Naive thymus-derived CD4-positive, alpha-beta T cell (primary cell): ENCODE results near the gene PDE4D. TPM values are rescaled to one million over a fixed set of nuclear protein-coding genes. Genes with fewer than 3 reads are reported as not detected.

Source experiments
- ATAC-seq: fragments of 150-1000 bp; cut with Tn5 transposase; 2 replicates; pipeline ENCODE4 v1.10.0; 2021; ENCODE audit warnings: mild to moderate bottlenecking, moderate library complexity
- CTCF ChIA-PET: fragments of 350-600 bp; sonication (Branson Sonifier 250); formaldehyde crosslinking; loops from one replicate; lab custom pipeline; 2021; ENCODE audit warnings: antibody characterized with exemption; lab: Charles Lee
- POLR2A ChIA-PET: fragments of 350-600 bp; sonication (Branson Sonifier 250); formaldehyde crosslinking; loops from one replicate; lab custom pipeline; 2021; ENCODE audit warnings: antibody characterized with exemption, inconsistent platforms; lab: Charles Lee
- DNase-seq, 9 donors: peaks; one replicate each; pipeline versions ENCODE4 v3.0.0 to v3.0.0-alpha.2; 2020 to 2022; ENCODE audit warnings: mixed read lengths in 1 of 9
- H3K27ac ChIP-seq: one replicate; pipeline ENCODE4 v1.7.0; 2013; ENCODE audit warnings: mild to moderate bottlenecking, low read depth, low read length, moderate library complexity
- H3K27me3 ChIP-seq, 2 donors: one replicate each; pipeline ENCODE4 v1.7.0; 2013; ENCODE audit warnings: low read length in 2 of 2, mild to moderate bottlenecking in 2 of 2, moderate library complexity in 2 of 2; ENCODE audit not compliant: control insufficient read depth in 2 of 2, insufficient read depth in 2 of 2
- H3K36me3 ChIP-seq, 3 experiments: 1 replicate in 2 of 3; 2 replicates in 1 of 3; pipeline ENCODE4 v1.7.0; 2013; ENCODE audit warnings: low read length in 3 of 3, mild to moderate bottlenecking in 3 of 3, moderate library complexity in 1 of 3; ENCODE audit not compliant: insufficient read depth in 3 of 3, control insufficient read depth in 2 of 3
- H3K4me1 ChIP-seq, 2 donors: one replicate each; pipeline ENCODE4 v1.7.0; 2013; ENCODE audit warnings: low read length in 2 of 2, mild to moderate bottlenecking in 2 of 2, moderate library complexity in 1 of 2; ENCODE audit not compliant: control insufficient read depth in 2 of 2, insufficient read depth in 2 of 2
- H3K4me3 ChIP-seq: 2 replicates; pipeline ENCODE4 v1.7.0; 2013; ENCODE audit warnings: mild to moderate bottlenecking, low read length
- H3K9me3 ChIP-seq, 3 experiments: 1 replicate in 2 of 3; 2 replicates in 1 of 3; pipeline ENCODE4 v1.7.0; 2013; ENCODE audit warnings: low read length in 3 of 3; ENCODE audit not compliant: control insufficient read depth in 2 of 3
- H3K27ac Mint-ChIP-seq, 9 donors: one replicate each; pipeline ENCODE4 v1.8.0; 2020 to 2022; ENCODE audit warnings: mixed read lengths in 9 of 9, mild to moderate bottlenecking in 8 of 9, moderate library complexity in 5 of 9, inconsistent platforms in 2 of 9
- H3K27me3 Mint-ChIP-seq, 5 donors: one replicate each; pipeline ENCODE4 v1.8.0; 2021 to 2022; ENCODE audit warnings: mixed read lengths in 5 of 5, mild to moderate bottlenecking in 1 of 5
- H3K36me3 Mint-ChIP-seq, 5 donors: one replicate each; pipeline ENCODE4 v1.8.0; 2020 to 2022; ENCODE audit warnings: mixed read lengths in 5 of 5, mild to moderate bottlenecking in 3 of 5, inconsistent platforms in 1 of 5
- H3K4me1 Mint-ChIP-seq, 7 donors: one replicate each; pipeline ENCODE4 v1.8.0; 2020 to 2022; ENCODE audit warnings: mixed read lengths in 7 of 7, mild to moderate bottlenecking in 3 of 7, inconsistent platforms in 1 of 7
- H3K4me3 Mint-ChIP-seq, 10 donors: one replicate each; pipeline ENCODE4 v1.8.0; 2020 to 2022; ENCODE audit warnings: mild to moderate bottlenecking in 10 of 10, mixed read lengths in 10 of 10, moderate library complexity in 6 of 10, inconsistent platforms in 2 of 10
- H3K9me3 Mint-ChIP-seq, 11 donors: one replicate each; pipeline ENCODE4 v1.8.0; 2020 to 2022; ENCODE audit warnings: mixed read lengths in 11 of 11, mild to moderate bottlenecking in 4 of 11, inconsistent platforms in 1 of 11, moderate library complexity in 1 of 11
- intact Hi-C, 2 donors: fragments of 100-400 bp; cut with micrococcal nuclease; formaldehyde crosslinking; loops; one replicate each; pipeline ENCODE4 v1.15.1; 2023
- polyA plus RNA-seq, 2 donors: library from polyadenylated mRNA; unstranded; fragments of 300-500 nt; fragmentation: Illumina TruSeq; gene quantifications; one replicate each; pipeline ENCODE4 v1.2.3, GENCODE V29; 2021
- total RNA-seq, 6 experiments: library from RNA in 5 of 6; stranded (reverse) in 5 of 6; gene quantifications; 1 replicate in 5 of 6; 2 replicates in 1 of 6; pipeline ENCODE4 v1.2.3 and lab custom pipeline; 2021 to 2026

Gene PDE4D
- total and polyA plus RNA-seq, 7 experiments from 2014 or later: 4.9 to 102 (median 38.8) TPM

GRCh38 chr5:59538750-59539121 lies 354.8 kb downstream of the PDE4D start:
- Histone ChIP-seq H3K4me3 (no peak overlapping the region), H3K27ac (no peak overlapping the region), H3K36me3 (no peaks in the 10 kb centered on the region), H3K9me3 (no peaks in the 10 kb centered on the region), H3K27me3 (no peaks in the 10 kb centered on the region), H3K4me1 (no peaks in the 10 kb centered on the region)
- intact Hi-C loops: no loop called here
- H3K27ac Mint-ChIP-seq: no peak overlapping the region
- H3K9me3 Mint-ChIP-seq: peaks cover 0 to 3% (median 0%) of the 10 kb centered on the region in 11 donors
- peaks cover 0 to 4% (median 0%) of the 10 kb centered on the region in 5 donors for H3K27me3 Mint-ChIP-seq
- no peaks in the 10 kb centered on the region for H3K4me1 Mint-ChIP-seq
- CTCF ChIA-PET: no interaction called here
- no peaks in the 10 kb centered on the region for H3K36me3 Mint-ChIP-seq
- ATAC-seq (no peak), DNase-seq (no peak)
- no peak overlapping the region for H3K4me3 Mint-ChIP-seq
- POLR2A ChIA-PET: no interaction called here

- H3K4me3 ChIP-seq: no peak overlapping the region
- ChIA-PET POLR2A (no interaction called here), CTCF (no interaction called here)
- ATAC-seq (no peak), DNase-seq (no peak)
- H3K27ac ChIP-seq: no peak overlapping the region
- intact Hi-C loops: no loop called here
- H3K36me3 ChIP-seq: no peaks in the 10 kb centered on the region
- Mint-ChIP-seq H3K27ac (no peak overlapping the region), H3K4me1 (no peaks in the 10 kb centered on the region), H3K27me3 (peaks cover 0 to 4% (median 0%) of the 10 kb centered on the region in 5 donors), H3K4me3 (no peak overlapping the region), H3K9me3 (peaks cover 0 to 3% (median 0%) of the 10 kb centered on the region in 11 donors), H3K36me3 (no peaks in the 10 kb centered on the region)
- H3K4me1 ChIP-seq: no peaks in the 10 kb centered on the region
- no peaks in the 10 kb centered on the region for H3K9me3 ChIP-seq
- no peaks in the 10 kb centered on the region for H3K27me3 ChIP-seq
Observed at GRCh38 chr5:59537961-59538749, 355.4 kb downstream of the PDE4D start.

- H3K27ac Mint-ChIP-seq: peak overlapping the region in 1 of 9 donors; percentile 18
- no peak overlapping the region for H3K4me3 Mint-ChIP-seq
- H3K36me3 Mint-ChIP-seq: no peaks in the 10 kb centered on the region
Observed at GRCh38 chr5:59536875-59537274, 356.7 kb downstream of the PDE4D start.

GRCh38 chr5:59535561-59535960 lies 358.0 kb downstream of the PDE4D start:
- peaks cover 0 to 4% (median 0%) of the 10 kb centered on the region in 5 donors for H3K27me3 Mint-ChIP-seq

More at GRCh38 chr5:59536875-59537274, 356.7 kb downstream of the PDE4D start:
- intact Hi-C loops: no loop called here
- Histone ChIP-seq H3K27ac (no peak overlapping the region), H3K4me1 (no peaks in the 10 kb centered on the region), H3K36me3 (no peaks in the 10 kb centered on the region), H3K9me3 (no peaks in the 10 kb centered on the region), H3K27me3 (no peaks in the 10 kb centered on the region), H3K4me3 (no peak overlapping the region)
- no peak for DNase-seq
- ATAC-seq: no peak
- H3K9me3 Mint-ChIP-seq: peaks cover 0 to 3% (median 0%) of the 10 kb centered on the region in 11 donors
- ChIA-PET CTCF (no interaction called here), POLR2A (no interaction called here)
- H3K27me3 Mint-ChIP-seq: peaks cover 0 to 4% (median 0%) of the 10 kb centered on the region in 5 donors
- H3K4me1 Mint-ChIP-seq: no peaks in the 10 kb centered on the region

GRCh38 chr5:59533730-59534108 lies 359.8 kb downstream of the PDE4D start:
- Histone ChIP-seq H3K4me1 (no peaks in the 10 kb centered on the region), H3K36me3 (no peaks in the 10 kb centered on the region), H3K27me3 (no peaks in the 10 kb centered on the region), H3K9me3 (no peaks in the 10 kb centered on the region), H3K4me3 (no peak overlapping the region), H3K27ac (no peak overlapping the region)
- Mint-ChIP-seq H3K4me1 (no peaks in the 10 kb centered on the region), H3K4me3 (no peak overlapping the region), H3K9me3 (peaks cover 0 to 3% (median 0%) of the 10 kb centered on the region in 11 donors), H3K27ac (no peak overlapping the region), H3K27me3 (peaks cover 0 to 4% (median 0%) of the 10 kb centered on the region in 5 donors), H3K36me3 (no peaks in the 10 kb centered on the region)
- DNase-seq: no peak
- ATAC-seq: no peak
- ChIA-PET CTCF (no interaction called here), POLR2A (no interaction called here)
- intact Hi-C loops: no loop called here

More at GRCh38 chr5:59535561-59535960, 358.0 kb downstream of the PDE4D start:
- Histone ChIP-seq H3K4me1 (no peaks in the 10 kb centered on the region), H3K27ac (no peak overlapping the region), H3K4me3 (no peak overlapping the region), H3K36me3 (no peaks in the 10 kb centered on the region), H3K27me3 (no peaks in the 10 kb centered on the region), H3K9me3 (no peaks in the 10 kb centered on the region)
- ATAC-seq: no peak
- Mint-ChIP-seq H3K9me3 (peaks cover 0 to 3% (median 0%) of the 10 kb centered on the region in 11 donors), H3K4me3 (no peak overlapping the region), H3K4me1 (no peaks in the 10 kb centered on the region), H3K36me3 (no peaks in the 10 kb centered on the region), H3K27ac (no peak overlapping the region)
- POLR2A ChIA-PET: no interaction called here
- no peak for DNase-seq
- CTCF ChIA-PET: no interaction called here
- intact Hi-C loops: no loop called here

- POLR2A ChIA-PET: no interaction called here
- H3K4me1 Mint-ChIP-seq: no peaks in the 10 kb centered on the region
Observed at GRCh38 chr5:59532979-59533729, 360.4 kb downstream of the PDE4D start.

More at GRCh38 chr5:59532979-59533729, 360.4 kb downstream of the PDE4D start:
- Mint-ChIP-seq H3K36me3 (no peaks in the 10 kb centered on the region), H3K27ac (no peak overlapping the region), H3K4me3 (no peak overlapping the region), H3K27me3 (peaks cover 0 to 4% (median 0%) of the 10 kb centered on the region in 5 donors), H3K9me3 (no peaks in the 10 kb centered on the region)
- H3K4me1 ChIP-seq: no peaks in the 10 kb centered on the region
- intact Hi-C loops: no loop called here
- no peak overlapping the region for H3K27ac ChIP-seq
- no peak overlapping the region for H3K4me3 ChIP-seq
- H3K27me3 ChIP-seq: no peaks in the 10 kb centered on the region
- DNase-seq: no peak
- H3K9me3 ChIP-seq: no peaks in the 10 kb centered on the region
- no peak for ATAC-seq
- H3K36me3 ChIP-seq: no peaks in the 10 kb centered on the region
- CTCF ChIA-PET: no interaction called here
